DOHH2 (cell line): ENCODE measurements around the gene CATSPER3.

Source experiments
- H3F3A ChIP-seq: fragments of 200-600 bp; sonication (generic), shearing (Covaris generic); 2 replicates; pipeline ENCODE4 v1.6.0; 2016; ENCODE audit warnings: antibody characterized with exemption, mild to moderate bottlenecking; ENCODE audit not compliant: control insufficient read depth, insufficient read depth
- H3K27ac ChIP-seq: fragments of 200-600 bp; sonication (generic); 2 replicates; pipeline ENCODE4 v1.5.1; 2014; ENCODE audit warnings: low read depth, mild to moderate bottlenecking, low read length, moderate library complexity
- H3K27me3 ChIP-seq: fragments of 200-600 bp; sonication (generic); 2 replicates; pipeline ENCODE4 v1.6.1; 2014; ENCODE audit warnings: mild to moderate bottlenecking, low read length, mixed read lengths; ENCODE audit not compliant: control insufficient read depth
- H3K36me3 ChIP-seq: fragments of 200-600 bp; sonication (generic); 2 replicates; pipeline ENCODE4 v1.6.1; 2014; ENCODE audit warnings: mild to moderate bottlenecking, low read length, moderate library complexity, mixed read lengths; ENCODE audit not compliant: control insufficient read depth
- H3K4me1 ChIP-seq: fragments of 200-600 bp; sonication (generic); 2 replicates; pipeline ENCODE4 v1.6.1; 2014; ENCODE audit warnings: mild to moderate bottlenecking, low read length, mixed read lengths; ENCODE audit not compliant: control insufficient read depth
- H3K4me2 ChIP-seq: fragments of 200-600 bp; sonication (generic); 2 replicates; pipeline ENCODE4 v1.6.0; 2014; ENCODE audit warnings: mild to moderate bottlenecking, low read length, moderate library complexity
- H3K4me3 ChIP-seq: fragments of 200-600 bp; sonication (generic); 2 replicates; pipeline ENCODE4 v1.5.1; 2014; ENCODE audit warnings: mild to moderate bottlenecking, low read length, mixed read lengths
- H3K79me2 ChIP-seq: fragments of 200-600 bp; sonication (generic); 2 replicates; pipeline ENCODE4 v1.6.1; 2014; ENCODE audit warnings: mild to moderate bottlenecking, low read length, mixed read lengths; ENCODE audit not compliant: control insufficient read depth
- H3K9me2 ChIP-seq: fragments of 200-600 bp; sonication (generic); replicated peaks from 2 replicates; pipeline ENCODE4 v1.6.1; 2014; ENCODE audit warnings: mild to moderate bottlenecking, low read length, mixed read lengths; ENCODE audit not compliant: control insufficient read depth
- H3K9me3 ChIP-seq: fragments of 200-600 bp; sonication (generic); 2 replicates; pipeline ENCODE4 v1.6.1; 2014; ENCODE audit warnings: antibody characterized with exemption, low read length, mixed read lengths; ENCODE audit not compliant: control insufficient read depth, insufficient read depth
- H4K20me1 ChIP-seq: fragments of 200-600 bp; sonication (generic); 2 replicates; pipeline ENCODE4 v1.6.0; 2014; ENCODE audit warnings: low read depth, mild to moderate bottlenecking, antibody characterized with exemption, low read length, moderate library complexity; ENCODE audit not compliant: control insufficient read depth, insufficient read depth
- CTCF ChIP-seq: fragments of 200-600 bp; sonication (generic); IDR thresholded peaks from one replicate; pipeline ENCODE4 v1.5.1; 2014; ENCODE audit warnings: antibody characterized with exemption, mild to moderate bottlenecking, low read depth, low read length; ENCODE audit not compliant: poor library complexity, severe bottlenecking
- EZH2phosphoT487 ChIP-seq: fragments of 200-600 bp; sonication (generic); IDR thresholded peaks from 2 replicates; pipeline ENCODE4 v1.6.1; 2017; ENCODE audit warnings: borderline replicate concordance, mild to moderate bottlenecking, antibody characterized with exemption, low read length, moderate library complexity, mixed read lengths

The CATSPER3 gene

GRCh38 chr5:135051872-135052271, 84.2 kb downstream of the CATSPER3 start:
- Histone ChIP-seq H3K79me2 (peaks cover 11% of the 10 kb centered on the region), H3K4me2 (peak overlapping the region; percentile 87), H4K20me1 (no peaks in the 10 kb centered on the region), H3F3A (peaks cover 8% of the 10 kb centered on the region), H3K9me2 (no peaks in the 10 kb centered on the region), H3K4me3 (peak overlapping the region; percentile 70), H3K9me3 (no peaks in the 10 kb centered on the region), H3K27me3 (no peaks in the 10 kb centered on the region), H3K4me1 (peaks cover 93% of the 10 kb centered on the region), H3K36me3 (peaks cover 2% of the 10 kb centered on the region; the same call in 1 of the 2 replicates), H3K27ac (peak overlapping the region; percentile 92)
- TF ChIP-seq EZH2phosphoT487 (no peak), CTCF (no peak)

- H3K9me3 ChIP-seq, result no peaks in the 10 kb centered on the region
- H3K36me3 ChIP-seq, result peaks cover 2% of the 10 kb centered on the region; the same call in 1 of the 2 replicates
- no peaks in the 10 kb centered on the region for H3K27me3 ChIP-seq
- no peaks in the 10 kb centered on the region for H3K9me2 ChIP-seq
- peak overlapping the region; percentile 70 for H3K4me3 ChIP-seq
- H3F3A ChIP-seq, result peaks cover 8% of the 10 kb centered on the region
- H3K4me2 ChIP-seq, result peak overlapping the region; percentile 87
- no peaks in the 10 kb centered on the region for H4K20me1 ChIP-seq
- TF ChIP-seq EZH2phosphoT487 (no peak), CTCF (no peak)
- H3K79me2 ChIP-seq, result peaks cover 11% of the 10 kb centered on the region
- peak overlapping the region; percentile 92 for H3K27ac ChIP-seq
- H3K4me1 ChIP-seq, result peaks cover 86% of the 10 kb centered on the region
These were observed 84.9 kb downstream of the CATSPER3 start for GRCh38 chr5:135052511-135053145.

GRCh38 chr5:135053278-135053677, 85.6 kb downstream of the CATSPER3 start:
- Histone ChIP-seq H3K27ac (peak overlapping the region; percentile 92), H3K4me2 (peak overlapping the region; percentile 87), H3K4me1 (peaks cover 81% of the 10 kb centered on the region), H3K36me3 (peaks cover 2% of the 10 kb centered on the region; the same call in 1 of the 2 replicates), H3K9me2 (no peaks in the 10 kb centered on the region), H3K4me3 (peak overlapping the region; percentile 70), H3F3A (peaks cover 8% of the 10 kb centered on the region), H3K27me3 (no peaks in the 10 kb centered on the region), H3K79me2 (peaks cover 11% of the 10 kb centered on the region), H4K20me1 (no peaks in the 10 kb centered on the region), H3K9me3 (no peaks in the 10 kb centered on the region)
- no peak for TF ChIP-seq EZH2phosphoT487
- TF ChIP-seq CTCF, result no peak
